HFF-Myc (cell line): Measurements from ENCODE around the gene GMDS.

ENCODE experiments used
- DNase-seq: peaks from one replicate; pipeline ENCODE4 v3.0.0-alpha.2; 2011; ENCODE audit warnings: low read depth; ENCODE audit errors: extremely low read depth
- H3K4me3 ChIP-seq: replicated peaks from 2 replicates; pipeline ENCODE4 v1.5.1; 2011; ENCODE audit warnings: low read depth, mild to moderate bottlenecking, control low read depth, low read length
- TF ChIP-seq, protein P1 (sequence below): IDR thresholded peaks from 2 replicates; pipeline ENCODE4 v1.5.1; 2012; ENCODE audit warnings: mild to moderate bottlenecking, low read depth, low read length, control low read depth; ENCODE audit errors: missing control alignments

Gene GMDS

GRCh38 chr6:1858859-1859258 lies 386.5 kb downstream of the GMDS start:
- no peak overlapping the region for H3K4me3 ChIP-seq
- TF ChIP-seq, protein P1, sequence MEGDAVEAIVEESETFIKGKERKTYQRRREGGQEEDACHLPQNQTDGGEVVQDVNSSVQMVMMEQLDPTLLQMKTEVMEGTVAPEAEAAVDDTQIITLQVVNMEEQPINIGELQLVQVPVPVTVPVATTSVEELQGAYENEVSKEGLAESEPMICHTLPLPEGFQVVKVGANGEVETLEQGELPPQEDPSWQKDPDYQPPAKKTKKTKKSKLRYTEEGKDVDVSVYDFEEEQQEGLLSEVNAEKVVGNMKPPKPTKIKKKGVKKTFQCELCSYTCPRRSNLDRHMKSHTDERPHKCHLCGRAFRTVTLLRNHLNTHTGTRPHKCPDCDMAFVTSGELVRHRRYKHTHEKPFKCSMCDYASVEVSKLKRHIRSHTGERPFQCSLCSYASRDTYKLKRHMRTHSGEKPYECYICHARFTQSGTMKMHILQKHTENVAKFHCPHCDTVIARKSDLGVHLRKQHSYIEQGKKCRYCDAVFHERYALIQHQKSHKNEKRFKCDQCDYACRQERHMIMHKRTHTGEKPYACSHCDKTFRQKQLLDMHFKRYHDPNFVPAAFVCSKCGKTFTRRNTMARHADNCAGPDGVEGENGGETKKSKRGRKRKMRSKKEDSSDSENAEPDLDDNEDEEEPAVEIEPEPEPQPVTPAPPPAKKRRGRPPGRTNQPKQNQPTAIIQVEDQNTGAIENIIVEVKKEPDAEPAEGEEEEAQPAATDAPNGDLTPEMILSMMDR: no peak
- DNase-seq: no peak

DNA sequence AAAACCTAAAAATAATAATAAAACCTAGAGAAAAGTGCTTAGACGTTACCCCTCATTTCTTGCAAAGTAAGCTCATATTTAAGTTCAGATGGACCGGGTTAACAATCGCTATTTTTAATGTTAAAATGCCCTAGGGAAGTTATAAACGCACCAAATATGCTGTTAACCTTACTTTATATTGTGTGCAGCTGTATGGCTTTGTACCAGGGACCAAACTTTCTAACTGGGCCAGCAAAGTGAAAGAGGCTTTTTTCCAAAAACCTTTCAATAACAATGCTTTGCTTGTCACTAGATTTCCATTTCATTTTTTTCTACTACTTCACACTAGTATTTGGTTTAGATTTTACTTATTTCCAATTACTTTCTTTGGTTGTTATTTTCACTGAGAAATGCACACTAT lies 387.2 kb downstream of the GMDS start:
- DNase-seq: no peak
- TF ChIP-seq, protein P1: no peak
- H3K4me3 ChIP-seq: no peak overlapping the region

- TF ChIP-seq, protein P1: no peak
- DNase-seq: peak; percentile 66
- no peak overlapping the region for H3K4me3 ChIP-seq
These were observed 389.0 kb downstream of the GMDS start for GRCh38 chr6:1856381-1856780.

DNA sequence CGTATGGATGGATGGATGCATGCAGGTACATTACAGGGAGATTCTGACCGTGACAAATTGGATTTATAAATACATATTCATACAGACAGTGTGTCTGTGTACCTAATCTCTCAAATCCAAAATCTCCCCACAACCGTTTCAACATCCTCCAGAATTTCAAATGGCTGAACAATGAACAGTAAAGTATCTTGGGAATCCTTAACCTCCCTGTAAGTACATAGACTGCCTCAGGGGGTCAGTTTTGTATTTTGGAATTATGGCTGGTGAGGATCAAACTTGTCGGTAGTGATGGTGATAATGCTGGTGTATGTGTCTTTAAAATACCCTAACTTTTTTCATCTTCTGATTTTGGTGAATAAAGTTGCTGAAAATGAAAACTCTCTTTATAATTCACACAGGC lies 389.5 kb downstream of the GMDS start:
- no peak overlapping the region for H3K4me3 ChIP-seq
- DNase-seq: no peak
- TF ChIP-seq, protein P1: no peak

DNA sequence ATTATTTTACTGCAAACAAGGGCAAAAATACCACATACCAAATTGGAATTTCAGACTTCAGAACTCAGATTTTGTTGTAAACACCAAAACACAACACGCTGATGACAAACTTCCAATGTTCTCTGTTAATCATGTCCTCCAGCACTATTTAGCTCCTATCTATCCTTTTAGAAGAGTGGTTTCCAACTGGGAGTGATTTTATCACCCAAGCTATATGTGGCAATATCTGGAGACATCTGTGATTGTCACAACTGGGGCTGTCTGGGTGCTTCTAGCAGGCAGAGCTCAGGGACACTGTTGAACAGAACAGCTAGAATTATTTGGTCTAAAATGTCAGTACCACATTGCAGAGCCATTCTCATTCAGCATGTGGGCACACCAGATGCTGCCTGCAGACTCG lies 391.1 kb downstream of the GMDS start:
- DNase-seq: no peak
- TF ChIP-seq, protein P1: no peak

DNA sequence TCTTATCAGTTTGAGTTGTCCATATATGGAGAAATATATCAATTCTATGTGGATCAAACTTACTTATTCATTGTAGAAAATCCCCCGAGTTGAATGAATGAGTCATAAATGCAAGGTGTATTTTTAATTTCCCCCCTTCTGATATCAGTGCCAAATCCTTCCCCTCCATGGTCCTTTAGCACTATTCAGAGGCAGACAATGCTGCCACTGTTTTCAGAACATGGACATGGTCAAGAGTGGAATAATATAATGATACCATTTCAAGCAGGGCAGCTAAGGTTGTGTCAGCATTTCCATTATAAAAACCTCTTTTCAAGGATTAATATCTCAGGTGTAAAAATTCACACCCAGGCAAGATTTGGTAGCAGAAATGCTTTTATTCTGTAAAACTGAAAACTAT lies 391.6 kb downstream of the GMDS start:
- TF ChIP-seq, protein P1: no peak
- no peak for DNase-seq
- no peak overlapping the region for H3K4me3 ChIP-seq

More for the DNA sequence above, 391.1 kb downstream of the GMDS start:
- H3K4me3 ChIP-seq: no peak overlapping the region

- H3K4me3 ChIP-seq: no peak overlapping the region
- no peak for DNase-seq
- TF ChIP-seq, protein P1: no peak
These were observed 393.5 kb downstream of the GMDS start for GRCh38 chr6:1851681-1852456.
